Measurements from ENCODE around the gene FATE1.
A peak's percentile ranks its signal among the peaks of the same experiment; 100 is the strongest.
"Not testable (repeated sequence)": the region's sequence is repeated elsewhere in the genome, so short reads cannot be mapped to it uniquely, and the experiment has no call there.

FATE1 gene

GRCh38 chrX:151715752-151716151, at the start of gene FATE1:
Gene FATE1 (plus strand): TSS chrX:151716035. CDS start chrX:151716120, 85 bp downstream.
- Mint-ChIP-seq H3K27ac (no peak within 1 kb of the TSS), H3K27me3 (peaks cover 10% of the 10 kb centered on the region), H3K4me1 (no peaks in the 10 kb centered on the region), H3K4me3 (no peak within 1 kb of the TSS), H3K9me3 (no peaks in the 10 kb centered on the region)
- no peak for DNase-seq
- no peak for ATAC-seq

- ATAC-seq (no peak), DNase-seq (no peak)
- peaks cover 8% of the 10 kb centered on the region for H3K27me3 Mint-ChIP-seq
- no peak overlapping the region for H3K27ac Mint-ChIP-seq
- H3K9me3 Mint-ChIP-seq: no peaks in the 10 kb centered on the region
- H3K4me1 Mint-ChIP-seq: no peaks in the 10 kb centered on the region
- no peak overlapping the region for H3K4me3 Mint-ChIP-seq
These were observed 40.6 kb upstream of the FATE1 start for GRCh38 chrX:151675121-151675746.

- Mint-ChIP-seq H3K4me1 (no peaks in the 10 kb centered on the region), H3K4me3 (no peak overlapping the region)
These were observed 39.6 kb upstream of the FATE1 start for GRCh38 chrX:151676196-151676595.

GRCh38 chrX:151679798-151680402, 35.9 kb upstream of the FATE1 start:
- Mint-ChIP-seq H3K27ac (no peak overlapping the region), H3K4me1 (no peaks in the 10 kb centered on the region), H3K9me3 (no peaks in the 10 kb centered on the region), H3K27me3 (peaks cover 25% of the 10 kb centered on the region), H3K4me3 (no peak overlapping the region)
- DNase-seq: no peak
- no peak for ATAC-seq

More at GRCh38 chrX:151676196-151676595, 39.6 kb upstream of the FATE1 start:
- Mint-ChIP-seq H3K27me3 (peaks cover 8% of the 10 kb centered on the region), H3K27ac (no peak overlapping the region), H3K9me3 (no peaks in the 10 kb centered on the region)
- ATAC-seq (no peak), DNase-seq (no peak)

- ATAC-seq (peak; percentile 79), DNase-seq (peak; percentile 52 to 59)
- Mint-ChIP-seq H3K27me3 (peaks cover 25% of the 10 kb centered on the region), H3K9me3 (no peaks in the 10 kb centered on the region), H3K27ac (no peak overlapping the region), H3K4me1 (no peaks in the 10 kb centered on the region), H3K4me3 (no peak overlapping the region)
These were observed 35.0 kb upstream of the FATE1 start for GRCh38 chrX:151680805-151681204.

GRCh38 chrX:151687635-151688034, 28.2 kb upstream of the FATE1 start:
- DNase-seq (no peak), ATAC-seq (no peak)
- H3K9me3 Mint-ChIP-seq: no peaks in the 10 kb centered on the region
- H3K27me3 Mint-ChIP-seq: peaks cover 10% of the 10 kb centered on the region
- no peaks in the 10 kb centered on the region for H3K4me1 Mint-ChIP-seq
- H3K4me3 Mint-ChIP-seq: no peak overlapping the region
- no peak overlapping the region for H3K27ac Mint-ChIP-seq

- no peak overlapping the region for H3K4me3 Mint-ChIP-seq
- ATAC-seq: no peak
- no peaks in the 10 kb centered on the region for H3K9me3 Mint-ChIP-seq
- H3K4me1 Mint-ChIP-seq: no peaks in the 10 kb centered on the region
- DNase-seq: no peak
- H3K27me3 Mint-ChIP-seq: peaks cover 8% of the 10 kb centered on the region
- H3K27ac Mint-ChIP-seq: no peak overlapping the region
These were observed 27.1 kb upstream of the FATE1 start for GRCh38 chrX:151688695-151689094.

GRCh38 chrX:151692825-151693224, 23.0 kb upstream of the FATE1 start:
- DNase-seq: no peak
- Mint-ChIP-seq H3K27ac (no peak overlapping the region), H3K4me1 (no peaks in the 10 kb centered on the region), H3K27me3 (peaks cover 38% of the 10 kb centered on the region), H3K9me3 (no peaks in the 10 kb centered on the region), H3K4me3 (no peak overlapping the region)
- ATAC-seq: no peak

GRCh38 chrX:151694121-151694520, 21.7 kb upstream of the FATE1 start:
- no peak overlapping the region for H3K27ac Mint-ChIP-seq
- H3K4me3 Mint-ChIP-seq: no peak overlapping the region

GRCh38 chrX:151694661-151695582, 20.9 kb upstream of the FATE1 start, which contains the start of gene PRRG3:
Gene PRRG3 (plus strand): TSS chrX:151695458. CDS start chrX:151698815, 3,357 bp downstream.
- no peaks in the 10 kb centered on the region for H3K9me3 Mint-ChIP-seq

More at GRCh38 chrX:151694121-151694520, 21.7 kb upstream of the FATE1 start:
- H3K27me3 Mint-ChIP-seq: peaks cover 39% of the 10 kb centered on the region
- no peaks in the 10 kb centered on the region for H3K9me3 Mint-ChIP-seq
- DNase-seq: no peak
- no peaks in the 10 kb centered on the region for H3K4me1 Mint-ChIP-seq
- no peak for ATAC-seq

GRCh38 chrX:151695583-151696340, 20.1 kb upstream of the FATE1 start:
- ATAC-seq (no peak), DNase-seq (no peak)
- H3K27me3 Mint-ChIP-seq: peaks cover 39% of the 10 kb centered on the region
- no peaks in the 10 kb centered on the region for H3K4me1 Mint-ChIP-seq
- H3K4me3 Mint-ChIP-seq: no peak overlapping the region
- peak overlapping the region in 1 of 2 donors; percentile 80 for H3K27ac Mint-ChIP-seq
- H3K9me3 Mint-ChIP-seq: no peaks in the 10 kb centered on the region

More at GRCh38 chrX:151694661-151695582, 20.9 kb upstream of the FATE1 start, which contains the start of gene PRRG3:
- Mint-ChIP-seq H3K27me3 (peaks cover 39% of the 10 kb centered on the region), H3K4me1 (no peaks in the 10 kb centered on the region), H3K27ac (peak within 1 kb of the TSS in 1 of 2 donors; percentile 80), H3K4me3 (no peak within 1 kb of the TSS)
- DNase-seq: no peak
- ATAC-seq: no peak

GRCh38 chrX:151697082-151697481, 18.8 kb upstream of the FATE1 start:
- ATAC-seq, H3K9me3 Mint-ChIP-seq, H3K4me3 Mint-ChIP-seq, DNase-seq, H3K27ac Mint-ChIP-seq, H3K4me1 Mint-ChIP-seq: not testable (repeated sequence)
- peaks cover 39% of the 10 kb centered on the region for H3K27me3 Mint-ChIP-seq

- ATAC-seq: no peak
These were observed 18.3 kb upstream of the FATE1 start for GRCh38 chrX:151697522-151697921.

GRCh38 chrX:151698485-151698884, 17.4 kb upstream of the FATE1 start:
- ATAC-seq (no peak), DNase-seq (no peak)
- Mint-ChIP-seq H3K9me3 (no peaks in the 10 kb centered on the region), H3K4me3 (no peak overlapping the region), H3K27me3 (peaks cover 33% of the 10 kb centered on the region), H3K4me1 (no peaks in the 10 kb centered on the region), H3K27ac (no peak overlapping the region)

More at GRCh38 chrX:151697522-151697921, 18.3 kb upstream of the FATE1 start:
- no peak overlapping the region for H3K27ac Mint-ChIP-seq
- peaks cover 39% of the 10 kb centered on the region for H3K27me3 Mint-ChIP-seq
- no peaks in the 10 kb centered on the region for H3K4me1 Mint-ChIP-seq
- DNase-seq: no peak
- no peaks in the 10 kb centered on the region for H3K9me3 Mint-ChIP-seq
- no peak overlapping the region for H3K4me3 Mint-ChIP-seq

- ATAC-seq (no peak), DNase-seq (no peak)
- no peaks in the 10 kb centered on the region for H3K9me3 Mint-ChIP-seq
- H3K27me3 Mint-ChIP-seq: peaks cover 27% of the 10 kb centered on the region
- H3K27ac Mint-ChIP-seq: no peak overlapping the region
- no peak overlapping the region for H3K4me3 Mint-ChIP-seq
- H3K4me1 Mint-ChIP-seq: no peaks in the 10 kb centered on the region
These were observed 16.1 kb upstream of the FATE1 start for GRCh38 chrX:151699746-151700145.
